Effector memory CD8-positive, alpha-beta T cell (primary cell): ENCODE measurements around the gene STX17.

Experiments
- ATAC-seq: fragments of 150-1000 bp; cut with Tn5 transposase; replicated peaks from 2 replicates; pipeline ENCODE4 v1.10.0; 2021; ENCODE audit warnings: mild to moderate bottlenecking, moderate library complexity
- DNase-seq, 3 experiments: peaks; one replicate each; pipeline ENCODE4 v3.0.0; 2021
- H3K27ac Mint-ChIP-seq, 2 donors: one replicate each; pipeline ENCODE4 v1.8.0; 2022; ENCODE audit warnings: mild to moderate bottlenecking in 2 of 2, mixed read lengths in 2 of 2, moderate library complexity in 2 of 2
- H3K27me3 Mint-ChIP-seq, 2 donors: one replicate each; pipeline ENCODE4 v1.8.0; 2022; ENCODE audit warnings: mixed read lengths in 2 of 2
- H3K36me3 Mint-ChIP-seq: one replicate; pipeline ENCODE4 v1.8.0; 2022; ENCODE audit warnings: mild to moderate bottlenecking, moderate library complexity, mixed read lengths; ENCODE audit not compliant: insufficient read depth
- H3K4me1 Mint-ChIP-seq, 2 donors: one replicate each; pipeline ENCODE4 v1.8.0; 2022; ENCODE audit warnings: low read depth in 2 of 2, mixed read lengths in 2 of 2
- H3K4me3 Mint-ChIP-seq, 2 donors: one replicate each; pipeline ENCODE4 v1.8.0; 2022; ENCODE audit warnings: mild to moderate bottlenecking in 2 of 2, mixed read lengths in 2 of 2, moderate library complexity in 2 of 2
- H3K9me3 Mint-ChIP-seq, 2 donors: one replicate each; pipeline ENCODE4 v1.8.0; 2022; ENCODE audit warnings: mixed read lengths in 2 of 2

STX17 gene

GRCh38 chr9:99876190-99876589 is 30.3 kb upstream of the STX17 start:
- no peaks in the 10 kb centered on the region for H3K4me1 Mint-ChIP-seq
- ATAC-seq (no peak), DNase-seq (no peak)
- no peak overlapping the region for H3K4me3 Mint-ChIP-seq
- H3K36me3 Mint-ChIP-seq = no peaks in the 10 kb centered on the region
- no peak overlapping the region for H3K27ac Mint-ChIP-seq
- peaks cover 0 to 7% of the 10 kb centered on the region in 2 donors for H3K27me3 Mint-ChIP-seq
- no peaks in the 10 kb centered on the region for H3K9me3 Mint-ChIP-seq

- Mint-ChIP-seq H3K4me3 (no peak overlapping the region), H3K27me3 (peaks cover 0 to 7% of the 10 kb centered on the region in 2 donors), H3K9me3 (no peaks in the 10 kb centered on the region), H3K4me1 (no peaks in the 10 kb centered on the region), H3K27ac (no peak overlapping the region), H3K36me3 (no peaks in the 10 kb centered on the region)
- ATAC-seq (no peak), DNase-seq (no peak)
Observed at GRCh38 chr9:99878651-99879050, 27.8 kb upstream of the STX17 start.

- H3K27ac Mint-ChIP-seq = no peak overlapping the region
Observed at GRCh38 chr9:99881769-99882168, 24.7 kb upstream of the STX17 start.

GRCh38 chr9:99885747-99886146 is 20.7 kb upstream of the STX17 start:
- DNase-seq = no peak
- ATAC-seq = no peak
- no peaks in the 10 kb centered on the region for H3K4me1 Mint-ChIP-seq
- H3K9me3 Mint-ChIP-seq = no peaks in the 10 kb centered on the region
- H3K36me3 Mint-ChIP-seq = no peaks in the 10 kb centered on the region
- no peaks in the 10 kb centered on the region for H3K27me3 Mint-ChIP-seq
- H3K4me3 Mint-ChIP-seq = no peak overlapping the region
- H3K27ac Mint-ChIP-seq = no peak overlapping the region

More at GRCh38 chr9:99881769-99882168, 24.7 kb upstream of the STX17 start:
- no peaks in the 10 kb centered on the region for H3K36me3 Mint-ChIP-seq
- H3K4me1 Mint-ChIP-seq = no peaks in the 10 kb centered on the region
- H3K27me3 Mint-ChIP-seq = no peaks in the 10 kb centered on the region
- ATAC-seq (no peak), DNase-seq (no peak)
- H3K9me3 Mint-ChIP-seq = no peaks in the 10 kb centered on the region
- no peak overlapping the region for H3K4me3 Mint-ChIP-seq

- H3K4me1 Mint-ChIP-seq = no peaks in the 10 kb centered on the region
- no peaks in the 10 kb centered on the region for H3K9me3 Mint-ChIP-seq
- ATAC-seq = no peak
- H3K36me3 Mint-ChIP-seq = no peaks in the 10 kb centered on the region
- H3K27ac Mint-ChIP-seq = no peak overlapping the region
- no peaks in the 10 kb centered on the region for H3K27me3 Mint-ChIP-seq
- no peak overlapping the region for H3K4me3 Mint-ChIP-seq
- no peak for DNase-seq
Observed at GRCh38 chr9:99889120-99889519, 17.3 kb upstream of the STX17 start.

GRCh38 chr9:99894826-99895225 is 11.6 kb upstream of the STX17 start:
- Mint-ChIP-seq H3K4me3 (no peak overlapping the region), H3K36me3 (no peaks in the 10 kb centered on the region), H3K27ac (no peak overlapping the region), H3K9me3 (no peaks in the 10 kb centered on the region), H3K27me3 (peaks cover 11 to 19% of the 10 kb centered on the region in 2 donors), H3K4me1 (no peaks in the 10 kb centered on the region)
- DNase-seq (no peak), ATAC-seq (no peak)

- DNase-seq = no peak
- ATAC-seq = no peak
- no peaks in the 10 kb centered on the region for H3K36me3 Mint-ChIP-seq
- peaks cover 11 to 19% of the 10 kb centered on the region in 2 donors for H3K27me3 Mint-ChIP-seq
- no peak overlapping the region for H3K27ac Mint-ChIP-seq
- H3K4me3 Mint-ChIP-seq = no peak overlapping the region
- no peaks in the 10 kb centered on the region for H3K4me1 Mint-ChIP-seq
- H3K9me3 Mint-ChIP-seq = no peaks in the 10 kb centered on the region
Observed at GRCh38 chr9:99895510-99895909, 10.9 kb upstream of the STX17 start.

- ATAC-seq (no peak), DNase-seq (no peak)
- H3K27ac Mint-ChIP-seq = no peak overlapping the region
- H3K4me1 Mint-ChIP-seq = no peaks in the 10 kb centered on the region
- no peak overlapping the region for H3K4me3 Mint-ChIP-seq
- H3K36me3 Mint-ChIP-seq = no peaks in the 10 kb centered on the region
- H3K27me3 Mint-ChIP-seq = peaks cover 11 to 19% of the 10 kb centered on the region in 2 donors
- H3K9me3 Mint-ChIP-seq = no peaks in the 10 kb centered on the region
Observed at GRCh38 chr9:99896119-99896518, 10.3 kb upstream of the STX17 start.

GRCh38 chr9:99903393-99903792 is 3.1 kb upstream of the STX17 start:
- no peak for ATAC-seq
- peaks cover 13 to 21% of the 10 kb centered on the region in 2 donors for H3K4me1 Mint-ChIP-seq
- peaks cover 19% of the 10 kb centered on the region for H3K36me3 Mint-ChIP-seq
- H3K27me3 Mint-ChIP-seq = peaks cover 0 to 7% of the 10 kb centered on the region in 2 donors
- no peak overlapping the region for H3K27ac Mint-ChIP-seq
- no peaks in the 10 kb centered on the region for H3K9me3 Mint-ChIP-seq
- no peak overlapping the region for H3K4me3 Mint-ChIP-seq
- no peak for DNase-seq

GRCh38 chr9:99905833-99906402 is 536 bp upstream of the STX17 start:
- no peak for ATAC-seq
- no peaks in the 10 kb centered on the region for H3K9me3 Mint-ChIP-seq
- peaks cover 19% of the 10 kb centered on the region for H3K36me3 Mint-ChIP-seq
- H3K4me3 Mint-ChIP-seq = peak overlapping the region; percentile 92 to 97
- H3K27ac Mint-ChIP-seq = peak overlapping the region; percentile 98 to 99
- peaks cover 19 to 33% of the 10 kb centered on the region in 2 donors for H3K4me1 Mint-ChIP-seq
- no peak for DNase-seq
- H3K27me3 Mint-ChIP-seq = peaks cover 0 to 7% of the 10 kb centered on the region in 2 donors

GRCh38 chr9:99907208-99907532 is 716 bp downstream of the STX17 start:
- Mint-ChIP-seq H3K4me1 (peaks cover 19 to 34% of the 10 kb centered on the region in 2 donors), H3K9me3 (no peaks in the 10 kb centered on the region), H3K27ac (peak overlapping the region; percentile 98 to 99), H3K36me3 (peaks cover 19% of the 10 kb centered on the region), H3K27me3 (peaks cover 0 to 5% of the 10 kb centered on the region in 2 donors), H3K4me3 (peak overlapping the region; percentile 92 to 97)
- DNase-seq (no peak), ATAC-seq (no peak)

GRCh38 chr9:99911600-99911999 is 5.1 kb downstream of the STX17 start:
- Mint-ChIP-seq H3K4me3 (no peak overlapping the region), H3K4me1 (peaks cover 17 to 42% of the 10 kb centered on the region in 2 donors), H3K36me3 (peaks cover 19% of the 10 kb centered on the region), H3K9me3 (no peaks in the 10 kb centered on the region), H3K27me3 (no peaks in the 10 kb centered on the region), H3K27ac (no peak overlapping the region)
- no peak for ATAC-seq
- DNase-seq = no peak

GRCh38 chr9:99916650-99917049 is 10.2 kb downstream of the STX17 start:
- H3K4me1 Mint-ChIP-seq = peaks cover 16 to 39% of the 10 kb centered on the region in 2 donors
- H3K4me3 Mint-ChIP-seq = no peak overlapping the region
- no peak overlapping the region for H3K27ac Mint-ChIP-seq
- H3K36me3 Mint-ChIP-seq = peaks cover 24% of the 10 kb centered on the region
- ATAC-seq (no peak), DNase-seq (no peak)
- no peaks in the 10 kb centered on the region for H3K27me3 Mint-ChIP-seq
- H3K9me3 Mint-ChIP-seq = no peaks in the 10 kb centered on the region

GRCh38 chr9:99918134-99918533 is 11.7 kb downstream of the STX17 start:
- H3K36me3 Mint-ChIP-seq = peaks cover 33% of the 10 kb centered on the region
- DNase-seq (no peak), ATAC-seq (no peak)
- H3K27ac Mint-ChIP-seq = no peak overlapping the region
- no peak overlapping the region for H3K4me3 Mint-ChIP-seq
- peaks cover 22 to 41% of the 10 kb centered on the region in 2 donors for H3K4me1 Mint-ChIP-seq
- no peaks in the 10 kb centered on the region for H3K27me3 Mint-ChIP-seq
- no peaks in the 10 kb centered on the region for H3K9me3 Mint-ChIP-seq

GRCh38 chr9:99919930-99920329 is 13.5 kb downstream of the STX17 start:
- no peak overlapping the region for H3K27ac Mint-ChIP-seq
- no peak for DNase-seq
- no peak overlapping the region for H3K4me3 Mint-ChIP-seq
- peaks cover 28 to 41% of the 10 kb centered on the region in 2 donors for H3K4me1 Mint-ChIP-seq
- H3K9me3 Mint-ChIP-seq = no peaks in the 10 kb centered on the region
- no peak for ATAC-seq
- peaks cover 38% of the 10 kb centered on the region for H3K36me3 Mint-ChIP-seq
- no peaks in the 10 kb centered on the region for H3K27me3 Mint-ChIP-seq
